IPS-18a (cell line): ENCODE results near the gene ATP5F1C.
A peak's percentile ranks its signal among the peaks of the same experiment; 100 is the strongest.
"Not testable (repeated sequence)": the region's sequence is repeated elsewhere in the genome, so short reads cannot be mapped to it uniquely, and the experiment has no call there.

Experiments
- H3K27ac ChIP-seq: one replicate; pipeline ENCODE4 v1.5.1; 2013; ENCODE audit warnings: low read length
- H3K27me3 ChIP-seq: one replicate; pipeline ENCODE4 v1.6.1; 2013; ENCODE audit warnings: mild to moderate bottlenecking, low read length; ENCODE audit not compliant: control insufficient read depth, insufficient read depth
- H3K36me3 ChIP-seq: one replicate; pipeline ENCODE4 v1.6.1; 2013; ENCODE audit warnings: low read depth, low read length; ENCODE audit not compliant: control insufficient read depth
- H3K4me1 ChIP-seq: one replicate; pipeline ENCODE4 v1.6.1; 2013; ENCODE audit warnings: low read depth, low read length; ENCODE audit not compliant: control insufficient read depth
- H3K4me3 ChIP-seq: one replicate; pipeline ENCODE4 v1.5.1; 2013; ENCODE audit warnings: low read length
- H3K9ac ChIP-seq: one replicate; pipeline ENCODE4 v1.6.1; 2013; ENCODE audit warnings: mild to moderate bottlenecking, low read length, moderate library complexity
- H3K9me3 ChIP-seq: one replicate; pipeline ENCODE4 v1.6.1; 2013; ENCODE audit warnings: low read depth, low read length; ENCODE audit not compliant: control insufficient read depth

ATP5F1C gene

DNA sequence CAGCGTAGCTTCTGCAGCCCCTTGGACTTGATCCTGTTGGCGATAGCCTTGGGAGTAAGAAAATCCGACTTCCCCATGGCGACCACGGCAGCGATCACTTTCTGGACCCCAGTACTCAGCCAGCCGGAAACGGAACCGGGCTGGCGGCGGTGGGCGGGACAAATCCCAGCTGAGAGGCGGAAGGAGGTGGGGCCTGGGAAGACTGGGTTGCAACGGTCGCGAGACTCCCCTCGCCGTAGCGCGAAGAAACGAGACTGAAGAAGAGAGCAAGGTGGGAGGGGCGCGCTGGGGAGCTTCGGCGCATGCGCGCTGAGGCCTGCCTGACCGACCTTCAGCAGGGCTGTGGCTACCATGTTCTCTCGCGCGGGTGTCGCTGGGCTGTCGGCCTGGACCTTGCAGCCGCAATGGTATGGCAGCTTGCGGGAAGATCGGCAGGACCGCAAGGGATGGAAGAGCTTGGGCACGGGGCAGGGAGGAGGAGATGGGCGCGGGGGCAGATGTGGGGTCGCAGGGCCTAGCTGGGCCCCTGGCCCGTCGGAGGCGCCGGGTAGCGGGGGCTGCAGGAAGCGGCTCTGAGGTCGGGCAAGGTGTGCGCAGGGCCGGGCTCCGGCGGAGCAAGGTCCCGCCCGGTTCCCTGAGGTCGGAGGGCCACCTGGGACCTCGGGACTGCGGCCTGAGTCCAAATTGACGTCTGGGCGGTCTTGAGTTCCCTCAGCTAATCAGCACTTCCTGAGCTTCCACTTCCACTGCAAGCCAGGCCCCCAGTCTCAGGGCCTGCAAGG lies at the start of gene ATP5F1C, which contains the start of gene KIN:
TSS of gene ATP5F1C (plus strand) at position 321 of the 782 bp plus-strand sequence. CDS start at position 352, 31 bp downstream.
TSS of gene KIN (minus strand) at position 137 of the 782 bp plus-strand sequence. CDS start at position 77, 60 bp downstream.
- H3K36me3 ChIP-seq: no peaks in the 10 kb centered on the region
- H3K9me3 ChIP-seq: no peaks in the 10 kb centered on the region
- H3K9ac ChIP-seq: peak within 1 kb of the TSS; percentile 72
- H3K27ac ChIP-seq: peak within 1 kb of the TSS; percentile 14
- peaks cover 12% of the 10 kb centered on the region for H3K4me1 ChIP-seq
- peak within 1 kb of the TSS; percentile 84 for H3K4me3 ChIP-seq
- H3K27me3 ChIP-seq: no peaks in the 10 kb centered on the region

DNA sequence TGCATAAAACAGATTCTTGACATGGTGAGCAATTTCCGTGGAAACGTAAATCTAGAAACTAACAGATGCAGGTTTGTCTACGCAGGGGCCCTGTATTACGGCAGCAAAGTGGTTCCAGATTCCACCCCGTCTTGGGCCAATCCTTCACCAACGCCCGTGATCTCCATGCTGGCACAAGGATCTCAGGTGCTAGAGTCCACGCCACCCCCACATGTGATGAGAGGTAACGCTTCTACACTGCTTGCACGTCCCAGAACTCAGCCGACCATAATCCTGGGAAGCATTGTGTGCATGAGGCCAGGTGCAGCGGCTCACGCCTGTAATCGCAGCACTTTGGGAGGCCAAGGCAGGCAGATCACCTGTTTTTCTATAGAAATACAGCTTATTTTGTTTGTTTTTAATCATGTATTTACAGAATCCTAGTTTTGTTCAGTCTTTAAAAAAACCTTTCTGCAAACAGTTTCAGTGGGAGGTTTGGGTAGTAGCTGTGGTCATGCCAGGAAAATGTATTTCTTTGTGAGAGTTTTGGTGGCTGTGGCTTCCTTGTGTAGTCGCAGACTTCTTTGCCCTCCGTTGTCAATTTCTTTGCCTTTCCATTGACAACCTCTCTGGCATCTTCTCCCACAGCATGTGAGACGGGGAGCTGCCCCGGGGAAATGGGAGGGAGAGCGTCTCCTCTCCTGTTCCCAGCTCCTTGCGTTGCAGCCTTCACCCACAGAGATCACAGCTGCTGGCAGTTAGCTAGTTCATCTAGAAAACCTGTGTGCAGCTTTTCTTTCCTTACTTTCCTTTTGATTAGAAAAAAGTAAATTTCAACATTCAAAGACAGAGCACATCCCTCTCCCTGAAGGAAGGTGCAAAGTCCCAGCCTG lies 49.2 kb upstream of the ATP5F1C start:
- Histone ChIP-seq H3K4me3 (no peak overlapping the region), H3K27me3 (no peaks in the 10 kb centered on the region), H3K27ac (no peak overlapping the region), H3K9me3 (no peaks in the 10 kb centered on the region), H3K4me1 (no peaks in the 10 kb centered on the region), H3K9ac (no peak overlapping the region), H3K36me3 (no peaks in the 10 kb centered on the region)

DNA sequence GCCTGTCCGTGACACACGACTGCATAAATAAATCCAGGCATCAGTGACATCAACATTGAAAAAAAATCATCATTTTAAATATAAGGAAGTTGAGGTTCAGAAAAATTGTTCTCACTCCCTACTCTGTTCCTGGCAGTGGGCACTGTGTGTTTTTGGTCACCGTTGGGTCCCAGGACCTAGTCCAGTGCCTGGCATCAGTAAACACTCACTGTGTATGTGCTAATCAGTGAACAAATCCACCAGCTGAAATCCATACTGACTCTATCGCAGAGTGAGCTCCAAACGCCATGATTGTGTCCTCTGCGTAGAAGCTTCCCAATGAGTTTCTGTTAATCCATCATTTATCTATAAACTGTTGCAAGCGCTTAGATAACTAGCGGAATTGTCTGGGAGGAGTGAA lies 43.7 kb upstream of the ATP5F1C start:
- Histone ChIP-seq H3K4me3 (no peak overlapping the region), H3K27ac (no peak overlapping the region), H3K27me3 (no peaks in the 10 kb centered on the region), H3K36me3 (no peaks in the 10 kb centered on the region), H3K9ac (no peak overlapping the region), H3K9me3 (no peaks in the 10 kb centered on the region), H3K4me1 (no peaks in the 10 kb centered on the region)

DNA sequence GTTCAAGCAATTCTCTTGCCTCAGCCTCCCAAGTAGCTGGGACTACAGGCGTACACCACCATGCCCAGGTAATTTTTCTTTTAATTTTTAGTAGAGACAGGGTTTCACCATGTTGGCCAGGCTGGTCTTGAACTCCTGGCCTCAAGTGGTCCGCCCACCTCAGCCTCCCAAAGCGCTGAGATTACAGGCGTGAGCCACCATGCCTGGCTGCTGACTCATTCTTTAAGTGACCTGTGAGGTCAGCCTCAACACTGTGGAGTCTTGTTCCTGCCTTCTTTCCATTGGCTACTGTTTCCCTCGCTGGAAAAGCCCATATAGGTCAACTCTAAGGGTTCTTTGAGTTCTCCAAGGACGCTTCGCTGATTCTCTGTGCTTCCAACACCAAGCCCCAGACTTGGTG lies 39.3 kb upstream of the ATP5F1C start:
- H3K4me1 ChIP-seq, H3K27ac ChIP-seq, H3K9ac ChIP-seq, H3K4me3 ChIP-seq, H3K27me3 ChIP-seq, H3K9me3 ChIP-seq: not testable (repeated sequence)
- peaks cover 15% of the 10 kb centered on the region for H3K36me3 ChIP-seq

DNA sequence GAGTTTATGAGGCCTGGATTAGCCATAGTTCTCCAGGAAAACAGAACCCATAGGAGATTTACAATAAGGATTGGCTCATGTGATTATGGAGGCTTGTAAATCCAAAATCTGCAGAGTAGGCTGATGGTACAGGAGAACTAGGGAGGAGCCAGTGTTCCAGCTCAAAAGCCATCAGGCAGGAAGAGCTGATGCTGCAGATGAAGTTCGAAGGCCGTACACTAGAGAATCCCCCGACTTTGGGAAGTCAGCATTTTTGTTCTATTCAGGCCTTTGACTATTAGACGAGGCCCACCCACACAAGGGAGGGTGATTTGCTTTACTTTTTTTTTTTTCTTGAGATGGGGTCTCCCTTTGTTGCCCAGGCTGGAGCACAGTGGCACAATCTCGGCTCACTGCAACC lies 37.8 kb upstream of the ATP5F1C start:
- H3K36me3 ChIP-seq: peaks cover 21% of the 10 kb centered on the region
- H3K27ac ChIP-seq: no peak overlapping the region
- no peaks in the 10 kb centered on the region for H3K27me3 ChIP-seq
- no peaks in the 10 kb centered on the region for H3K9me3 ChIP-seq
- no peak overlapping the region for H3K4me3 ChIP-seq
- no peaks in the 10 kb centered on the region for H3K4me1 ChIP-seq
- H3K9ac ChIP-seq: no peak overlapping the region

DNA sequence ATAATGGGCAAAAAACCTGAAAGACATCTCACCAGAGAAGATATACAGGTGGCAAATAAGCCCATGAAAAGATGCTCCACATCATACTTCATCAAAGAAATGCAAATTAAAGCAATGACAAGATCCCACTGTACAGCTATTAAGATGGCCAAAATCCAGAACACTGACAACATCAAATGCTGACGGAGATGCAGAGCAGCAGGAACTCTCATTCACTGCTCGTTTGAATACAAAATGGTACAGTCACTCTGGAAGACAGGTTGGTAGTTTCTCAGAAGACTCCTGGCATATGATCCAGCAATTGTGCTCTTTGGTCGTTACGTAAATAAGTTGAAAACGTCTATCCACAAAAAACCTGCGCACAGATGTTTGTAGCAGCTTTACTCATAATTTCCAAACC lies 35.7 kb upstream of the ATP5F1C start:
- Histone ChIP-seq H3K4me3 (no peak overlapping the region), H3K27me3 (no peaks in the 10 kb centered on the region), H3K9me3 (no peaks in the 10 kb centered on the region), H3K9ac (no peak overlapping the region), H3K27ac (no peak overlapping the region), H3K36me3 (peaks cover 32% of the 10 kb centered on the region), H3K4me1 (no peaks in the 10 kb centered on the region)

DNA sequence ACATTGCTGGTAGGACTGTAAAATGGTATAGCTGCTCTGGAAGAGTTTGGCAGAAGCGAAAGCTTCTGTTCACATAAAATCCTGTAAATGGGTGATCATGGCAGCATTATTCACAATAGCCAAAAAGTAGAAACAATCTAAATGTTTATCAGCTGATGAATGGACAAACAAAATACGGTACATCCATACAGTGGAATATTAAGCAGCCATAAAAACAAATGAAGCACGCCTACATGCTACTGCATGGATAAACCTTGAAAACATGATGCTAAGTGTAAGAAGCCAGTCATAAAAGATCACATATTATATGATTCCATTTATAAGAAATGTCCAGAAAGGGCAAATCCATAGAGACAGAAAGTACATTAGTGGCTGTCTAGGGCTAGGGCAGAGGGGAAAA lies 32.9 kb upstream of the ATP5F1C start:
- Histone ChIP-seq H3K4me3 (no peak overlapping the region), H3K36me3 (peaks cover 55% of the 10 kb centered on the region), H3K27ac (no peak overlapping the region), H3K27me3 (no peaks in the 10 kb centered on the region), H3K4me1 (no peaks in the 10 kb centered on the region), H3K9ac (no peak overlapping the region), H3K9me3 (no peaks in the 10 kb centered on the region)

DNA sequence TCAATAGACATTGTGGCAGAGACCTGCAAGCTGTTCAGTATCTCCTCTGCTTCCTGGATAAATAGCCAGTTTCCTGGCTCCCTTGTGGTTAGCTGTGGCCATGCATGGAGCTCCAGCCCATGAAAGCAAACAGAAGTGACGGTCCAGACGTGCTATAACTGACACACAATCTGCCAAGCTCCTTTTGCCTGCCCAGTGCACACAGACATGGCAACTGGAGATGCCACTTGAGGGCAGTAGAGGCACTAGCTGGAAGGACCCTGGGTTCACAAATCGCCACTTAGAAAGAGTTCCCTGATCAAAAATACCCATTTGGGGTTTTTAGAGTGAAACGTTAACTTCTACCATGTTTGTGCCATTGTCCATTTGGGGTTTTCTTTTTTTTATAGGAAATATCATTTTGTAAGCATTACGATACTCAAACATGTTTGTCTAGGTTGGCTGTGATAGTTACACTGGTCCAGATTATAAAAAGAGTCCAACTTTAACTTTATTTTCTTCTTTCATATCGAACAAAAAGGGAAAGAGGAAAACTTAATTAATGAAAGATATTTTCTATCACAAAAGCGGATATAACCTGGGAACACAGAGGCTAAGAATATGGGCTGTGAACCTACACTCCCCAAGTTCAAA lies 31.5 kb upstream of the ATP5F1C start:
- H3K27ac ChIP-seq: no peak overlapping the region
- no peaks in the 10 kb centered on the region for H3K9me3 ChIP-seq
- H3K4me3 ChIP-seq: no peak overlapping the region
- no peak overlapping the region for H3K9ac ChIP-seq
- H3K27me3 ChIP-seq: no peaks in the 10 kb centered on the region
- H3K36me3 ChIP-seq: peaks cover 65% of the 10 kb centered on the region
- no peaks in the 10 kb centered on the region for H3K4me1 ChIP-seq

DNA sequence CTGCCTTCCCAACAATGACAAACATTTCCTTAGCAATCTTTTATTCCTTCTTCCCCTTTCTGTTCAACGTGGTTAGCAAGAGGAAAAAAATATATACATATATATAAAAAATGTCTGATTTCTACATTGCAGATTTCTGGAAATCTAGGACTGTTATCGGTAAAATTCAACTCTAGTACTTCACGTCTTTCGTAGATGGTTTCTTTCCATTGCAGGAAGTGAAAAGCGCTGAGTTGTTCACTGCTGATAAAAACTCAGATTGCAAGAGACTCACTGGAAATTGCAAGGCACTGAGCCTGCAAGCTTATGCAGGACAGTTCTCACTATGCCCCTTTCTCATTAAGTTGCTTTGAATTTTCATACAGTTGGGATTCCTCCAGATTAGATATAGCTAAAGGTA lies 24.0 kb upstream of the ATP5F1C start:
- no peak overlapping the region for H3K27ac ChIP-seq

DNA sequence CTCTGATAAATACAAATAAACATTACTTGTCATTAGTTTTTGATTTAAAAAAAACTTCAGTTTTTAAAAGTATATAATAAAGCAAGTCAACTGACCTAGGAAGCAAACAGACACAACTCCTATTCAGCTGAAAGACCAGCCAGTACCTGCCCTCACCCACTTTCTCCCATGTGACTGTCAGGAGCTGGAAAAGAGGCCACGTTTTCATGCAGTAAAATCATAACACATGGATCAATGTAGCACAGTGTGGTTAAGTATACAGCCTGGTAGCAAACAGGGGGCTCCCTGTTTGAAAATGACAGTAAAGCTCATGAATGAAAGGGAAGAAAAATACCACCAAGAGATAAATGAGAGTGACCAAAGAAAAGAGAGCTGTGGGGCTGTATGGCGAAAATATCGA lies 21.7 kb upstream of the ATP5F1C start:
- no peaks in the 10 kb centered on the region for H3K27me3 ChIP-seq
- peaks cover 72% of the 10 kb centered on the region for H3K36me3 ChIP-seq
- H3K4me1 ChIP-seq: no peaks in the 10 kb centered on the region
- H3K9me3 ChIP-seq: no peaks in the 10 kb centered on the region
- H3K4me3 ChIP-seq: no peak overlapping the region
- no peak overlapping the region for H3K9ac ChIP-seq
- no peak overlapping the region for H3K27ac ChIP-seq

More for the DNA sequence above, 24.0 kb upstream of the ATP5F1C start:
- H3K9ac ChIP-seq: no peak overlapping the region
- no peaks in the 10 kb centered on the region for H3K4me1 ChIP-seq
- H3K4me3 ChIP-seq: no peak overlapping the region
- no peaks in the 10 kb centered on the region for H3K9me3 ChIP-seq
- H3K36me3 ChIP-seq: peaks cover 73% of the 10 kb centered on the region
- no peaks in the 10 kb centered on the region for H3K27me3 ChIP-seq

DNA sequence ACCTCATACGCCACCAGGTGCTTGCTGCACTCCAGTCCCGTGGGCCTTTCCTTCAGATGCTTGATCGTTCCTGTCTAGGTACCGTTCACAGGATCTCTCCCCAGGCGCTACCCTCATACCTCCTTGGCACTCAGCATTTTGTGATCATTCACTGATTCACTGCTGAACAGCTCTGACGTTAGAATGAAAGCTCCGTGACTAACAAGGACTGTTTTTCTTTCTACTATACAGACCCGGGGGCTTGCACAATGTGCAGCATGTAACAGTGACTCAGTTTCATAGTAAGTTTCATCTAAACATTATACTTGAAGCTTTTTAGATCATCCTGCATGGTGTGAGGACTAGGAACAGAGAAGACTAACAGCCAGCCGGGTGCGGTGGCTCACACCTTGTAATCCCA lies 20.8 kb upstream of the ATP5F1C start:
- Histone ChIP-seq H3K27ac (no peak overlapping the region), H3K4me3 (no peak overlapping the region), H3K36me3 (peaks cover 71% of the 10 kb centered on the region), H3K4me1 (no peaks in the 10 kb centered on the region), H3K9ac (no peak overlapping the region), H3K27me3 (no peaks in the 10 kb centered on the region), H3K9me3 (no peaks in the 10 kb centered on the region)
